ENCODE results near the gene SEC61G.
A peak's percentile ranks its signal among the peaks of the same experiment; 100 is the strongest.

The SEC61G gene

DNA sequence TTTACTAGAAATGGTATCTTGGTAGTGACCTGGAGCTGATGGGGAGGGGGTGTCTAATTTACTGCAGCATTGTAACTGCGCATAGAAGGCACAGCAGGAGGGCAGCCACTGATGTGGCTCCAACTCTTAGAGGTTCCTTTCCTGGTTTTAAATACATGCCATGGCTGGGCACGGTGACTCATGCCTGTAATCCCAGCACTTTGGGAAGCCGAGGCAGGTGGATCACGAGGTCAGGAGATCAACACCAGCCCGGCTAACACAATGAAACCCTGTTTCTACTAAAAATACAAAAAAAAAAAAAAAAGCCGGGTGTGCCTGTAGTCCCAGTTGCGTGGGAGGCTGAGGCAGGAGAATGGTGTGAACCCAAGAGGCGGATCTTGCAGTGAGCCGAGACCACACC is 19.2 kb upstream of the SEC61G start:
- TF ChIP-seq, protein P1, sequence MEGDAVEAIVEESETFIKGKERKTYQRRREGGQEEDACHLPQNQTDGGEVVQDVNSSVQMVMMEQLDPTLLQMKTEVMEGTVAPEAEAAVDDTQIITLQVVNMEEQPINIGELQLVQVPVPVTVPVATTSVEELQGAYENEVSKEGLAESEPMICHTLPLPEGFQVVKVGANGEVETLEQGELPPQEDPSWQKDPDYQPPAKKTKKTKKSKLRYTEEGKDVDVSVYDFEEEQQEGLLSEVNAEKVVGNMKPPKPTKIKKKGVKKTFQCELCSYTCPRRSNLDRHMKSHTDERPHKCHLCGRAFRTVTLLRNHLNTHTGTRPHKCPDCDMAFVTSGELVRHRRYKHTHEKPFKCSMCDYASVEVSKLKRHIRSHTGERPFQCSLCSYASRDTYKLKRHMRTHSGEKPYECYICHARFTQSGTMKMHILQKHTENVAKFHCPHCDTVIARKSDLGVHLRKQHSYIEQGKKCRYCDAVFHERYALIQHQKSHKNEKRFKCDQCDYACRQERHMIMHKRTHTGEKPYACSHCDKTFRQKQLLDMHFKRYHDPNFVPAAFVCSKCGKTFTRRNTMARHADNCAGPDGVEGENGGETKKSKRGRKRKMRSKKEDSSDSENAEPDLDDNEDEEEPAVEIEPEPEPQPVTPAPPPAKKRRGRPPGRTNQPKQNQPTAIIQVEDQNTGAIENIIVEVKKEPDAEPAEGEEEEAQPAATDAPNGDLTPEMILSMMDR (IDR thresholded peaks at IDR 0.05; ENCODE audit: low read depth, low read length, missing control alignments): no peak
- in situ Hi-C loops (cut with HindIII; ENCODE audit: low pct_ligation_motif_present, low sequenced_read_pairs): loop anchor here (25.0 kb wide), 1 partner anchor 484 kb away; no protein-coding TSS in a partner anchor
- Histone ChIP-seq H3K4me3 (ENCODE audit: low read depth, low read length) (no peak overlapping the region), H3K27me3 (replicated peaks) (no peaks in the 10 kb centered on the region), H3K27ac (no peak overlapping the region), H3K36me3 (replicated peaks) (no peaks in the 10 kb centered on the region)
- DNase-seq: no peak

DNA sequence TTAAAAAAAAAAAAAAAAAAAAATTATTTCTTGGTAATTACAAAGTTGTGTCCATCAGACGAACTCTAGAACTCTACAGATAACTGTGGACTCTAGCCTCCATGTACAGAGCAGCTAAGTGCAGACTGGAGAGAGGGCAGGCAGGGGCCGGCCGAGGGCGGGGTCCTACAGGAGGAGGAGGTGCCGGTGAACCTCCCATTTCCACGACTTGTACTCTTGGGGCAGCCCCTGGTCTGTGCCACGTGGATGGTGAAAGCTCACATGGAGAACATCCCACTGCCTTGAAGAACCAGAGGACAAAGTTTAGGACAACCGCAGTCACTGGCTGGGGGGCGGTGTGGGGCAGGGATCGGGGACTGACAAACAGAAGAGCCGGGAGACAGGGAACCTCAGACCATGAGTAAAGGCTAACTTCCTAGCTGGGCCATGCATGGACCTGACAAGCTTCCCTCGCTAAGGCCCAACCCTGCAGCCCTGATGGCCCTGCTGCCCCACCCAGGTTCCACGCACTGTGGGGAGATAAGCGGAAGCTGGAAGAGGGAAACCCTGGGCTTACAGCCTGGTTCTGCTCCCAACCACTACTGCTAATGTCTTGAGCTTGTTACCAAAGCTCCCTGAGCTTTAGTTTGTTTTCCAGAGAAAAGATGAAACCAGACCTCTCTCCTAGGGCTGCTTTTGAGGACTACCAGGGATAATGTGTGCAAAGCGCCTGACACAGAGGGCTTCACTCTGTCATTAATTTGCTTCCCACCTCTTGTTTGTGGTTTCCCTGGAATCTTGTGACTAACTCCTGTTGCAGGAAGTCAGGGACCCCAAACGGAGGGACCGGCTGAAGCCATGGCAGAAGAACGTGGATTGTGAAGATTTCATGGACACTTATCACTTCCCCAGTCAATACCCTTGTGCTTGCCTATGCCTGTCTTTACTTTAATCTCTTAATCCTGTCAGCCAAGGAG is 16.1 kb upstream of the SEC61G start:
- no peak overlapping the region for H3K4me3 ChIP-seq (ENCODE audit: low read depth, low read length)
- in situ Hi-C loops (cut with HindIII; ENCODE audit: low pct_ligation_motif_present, low sequenced_read_pairs): loop anchor here (25.0 kb wide), 1 partner anchor 487 kb away; no protein-coding TSS in a partner anchor
- TF ChIP-seq, protein P1 (IDR thresholded peaks at IDR 0.05; ENCODE audit: low read depth, low read length, missing control alignments): no peak

DNA sequence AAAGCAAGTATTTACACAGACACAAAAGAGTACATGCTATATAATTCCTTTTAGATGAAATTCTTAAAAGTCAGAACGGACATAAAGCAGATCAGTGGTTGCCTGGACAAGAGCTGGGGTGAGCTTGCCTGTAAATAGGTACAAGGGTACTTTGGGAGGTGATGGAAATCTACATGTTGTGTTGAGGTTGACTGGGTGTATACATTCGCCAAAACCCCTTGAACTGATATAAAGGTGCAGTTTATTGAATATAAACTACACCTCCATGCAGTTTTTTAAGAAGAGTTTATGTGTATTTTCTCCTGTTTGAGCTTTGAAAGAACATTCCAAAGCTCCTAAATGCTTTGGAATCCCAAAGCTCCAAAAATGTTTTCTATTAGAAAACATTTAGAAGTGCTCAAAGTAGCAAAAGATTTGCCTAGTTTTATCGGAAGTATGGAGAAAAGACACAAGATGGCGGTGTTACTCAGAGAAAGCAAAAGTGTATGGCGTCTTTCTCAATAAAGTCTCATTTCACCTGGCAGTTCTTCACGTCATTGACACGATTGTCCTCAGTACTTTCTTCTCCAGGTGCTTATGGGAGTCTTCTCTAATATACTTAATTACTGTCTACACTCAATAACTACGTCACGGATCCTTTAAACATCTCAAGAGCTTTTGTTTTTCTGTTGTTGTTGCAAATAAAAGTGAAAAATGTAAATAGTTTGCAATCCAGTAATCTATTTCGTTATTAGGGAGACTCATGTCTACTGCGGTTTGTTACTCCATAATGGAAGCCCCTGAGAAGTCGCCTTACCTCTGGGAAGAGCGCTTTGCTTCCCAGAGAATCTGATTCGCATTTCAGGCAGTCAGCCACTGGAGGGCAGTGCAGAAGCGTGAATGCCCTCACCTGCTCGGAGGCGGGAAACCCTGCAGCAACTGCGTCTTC is 14.7 kb upstream of the SEC61G start:
- DNase-seq: peak; percentile 69
- H3K27me3 ChIP-seq (replicated peaks): no peaks in the 10 kb centered on the region
- H3K36me3 ChIP-seq (replicated peaks): no peaks in the 10 kb centered on the region
- H3K27ac ChIP-seq: peak overlapping the region; percentile 28
- peak overlapping the region; percentile 26 for H3K4me3 ChIP-seq (ENCODE audit: low read depth, low read length)
- in situ Hi-C loops (cut with HindIII; ENCODE audit: low pct_ligation_motif_present, low sequenced_read_pairs): no loop called here
- TF ChIP-seq, protein P1 (IDR thresholded peaks at IDR 0.05; ENCODE audit: low read depth, low read length, missing control alignments): peak; percentile 92

More for the DNA sequence above, 16.1 kb upstream of the SEC61G start:
- no peaks in the 10 kb centered on the region for H3K36me3 ChIP-seq (replicated peaks)
- H3K27ac ChIP-seq: no peak overlapping the region
- H3K27me3 ChIP-seq (replicated peaks): no peaks in the 10 kb centered on the region
- no peak for DNase-seq

DNA sequence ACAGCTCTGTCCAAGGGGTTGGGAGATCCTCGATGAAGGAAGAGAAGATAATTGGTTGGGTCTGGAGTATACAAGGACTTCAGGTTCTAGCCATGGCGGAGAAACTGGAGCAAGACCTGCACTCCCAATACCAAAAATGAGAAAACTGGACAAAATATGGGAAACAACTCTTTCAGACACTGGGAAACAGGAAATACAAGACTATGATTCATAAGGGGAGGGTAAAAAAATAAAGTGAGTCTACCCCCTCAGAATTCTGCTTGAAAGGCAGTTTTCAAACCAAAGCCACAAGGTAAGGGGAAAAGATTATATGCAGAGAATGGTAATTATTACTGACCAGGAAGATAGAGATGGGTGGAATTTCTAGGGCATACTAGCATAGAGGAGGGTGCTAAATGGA is 10.2 kb upstream of the SEC61G start:
- in situ Hi-C loops (cut with HindIII; ENCODE audit: low pct_ligation_motif_present, low sequenced_read_pairs): no loop called here
- DNase-seq: no peak
- Histone ChIP-seq H3K4me3 (ENCODE audit: low read depth, low read length) (no peak overlapping the region), H3K27me3 (replicated peaks) (no peaks in the 10 kb centered on the region), H3K36me3 (replicated peaks) (no peaks in the 10 kb centered on the region), H3K27ac (peak overlapping the region; percentile 17)
- TF ChIP-seq, protein P1 (IDR thresholded peaks at IDR 0.05; ENCODE audit: low read depth, low read length, missing control alignments): no peak

DNA sequence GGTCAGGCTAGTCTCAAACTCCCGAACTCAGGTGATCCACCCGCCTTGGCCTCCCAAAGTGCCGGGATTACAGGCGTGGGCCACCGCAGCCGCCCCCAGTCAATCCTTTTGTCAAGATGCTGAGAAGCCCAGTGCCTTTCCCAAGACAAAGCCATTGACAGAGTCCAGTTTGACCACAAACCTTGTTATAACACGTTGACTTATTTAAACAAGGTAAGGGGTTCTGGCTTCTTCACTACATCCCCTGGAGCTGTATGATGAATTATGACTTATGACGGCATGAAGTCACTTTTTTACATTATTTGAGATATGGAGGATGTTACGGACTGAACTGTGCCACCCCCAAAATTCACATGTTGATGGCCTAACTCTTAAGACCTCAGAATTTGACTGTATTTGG is 5.8 kb upstream of the SEC61G start:
- TF ChIP-seq, protein P1 (IDR thresholded peaks at IDR 0.05; ENCODE audit: low read depth, low read length, missing control alignments): no peak
- Histone ChIP-seq H3K27ac (no peak overlapping the region), H3K36me3 (replicated peaks) (no peaks in the 10 kb centered on the region), H3K27me3 (replicated peaks) (no peaks in the 10 kb centered on the region), H3K4me3 (ENCODE audit: low read depth, low read length) (no peak overlapping the region)
- no peak for DNase-seq
- in situ Hi-C loops (cut with HindIII; ENCODE audit: low pct_ligation_motif_present, low sequenced_read_pairs): no loop called here

Data from brain microvascular endothelial cell (primary cell).